ENCODE data around the gene CMA1.

Gene CMA1

GRCh38 chr14:24465368-24465767, 42.7 kb downstream of the CMA1 start:
- DNase-seq, result no peak

- DNase-seq, result no peak
Measured at GRCh38 chr14:24463884-24464785, 43.9 kb downstream of the CMA1 start.

GRCh38 chr14:24463017-24463883, 44.8 kb downstream of the CMA1 start:
- DNase-seq, result no peak

- DNase-seq, result no peak
Measured at GRCh38 chr14:24461336-24461735, 46.7 kb downstream of the CMA1 start.

GRCh38 chr14:24459331-24459730, 48.7 kb downstream of the CMA1 start:
- DNase-seq, result no peak

GRCh38 chr14:24458736-24459135, 49.3 kb downstream of the CMA1 start:
- DNase-seq, result no peak

GRCh38 chr14:24456980-24457379, 51.1 kb downstream of the CMA1 start:
- no peak for DNase-seq

All from stimulated activated CD4-positive, alpha-beta T cell treated with anti-CD3 and anti-CD28 coated beads, Interleukin-4, amount 100 ng/mL, for 24 hours (primary cell).